Esophagus squamous epithelium (tissue), 5 donors: ENCODE measurements around the gene IGF1R. TPM values are rescaled to one million over a fixed set of nuclear protein-coding genes. Genes with fewer than 3 reads are reported as not detected.

ENCODE experiments used
- DNase-seq: peaks from one replicate; lab custom pipeline; 2025; lab: John Stamatoyannopoulos, UW
- H3K27ac ChIP-seq, 4 donors: fragments of 200-600 bp; sonication (generic); one replicate each; pipeline ENCODE4 v1.5.1; 2016 to 2019; ENCODE audit warnings: mild to moderate bottlenecking in 1 of 4
- H3K27me3 ChIP-seq, 4 donors: fragments of 200-600 bp; sonication (generic); 1 replicate in 3 of 4; 2 replicates in 1 of 4; pipeline versions ENCODE4 v1.5.1 to v1.6.0; 2017 to 2021; ENCODE audit warnings: antibody characterized with exemption in 1 of 4
- H3K36me3 ChIP-seq, 3 donors: fragments of 200-600 bp; sonication (generic); one replicate each; pipeline ENCODE4 v1.5.1; 2016 to 2019
- H3K4me1 ChIP-seq, 3 donors: fragments of 200-600 bp; sonication (generic); one replicate each; pipeline ENCODE4 v1.5.1; 2017 to 2019
- H3K4me3 ChIP-seq, 4 donors: fragments of 200-600 bp; sonication (generic); 1 replicate in 3 of 4; 2 replicates in 1 of 4; pipeline ENCODE4 v1.5.1; 2016 to 2019; ENCODE audit warnings: mild to moderate bottlenecking in 2 of 4, moderate library complexity in 1 of 4
- H3K9me3 ChIP-seq, 3 donors: fragments of 200-600 bp; sonication (generic); one replicate each; pipeline ENCODE4 v1.5.1; 2016 to 2019
- POLR2A ChIP-seq, 4 donors: fragments of 450-650 bp; IDR thresholded peaks; one replicate each; pipeline ENCODE4 v1.6.1; 2017; ENCODE audit warnings: antibody characterized with exemption in 4 of 4, mild to moderate bottlenecking in 4 of 4, moderate library complexity in 3 of 4
- WGBS, 2 donors: methylation state at CpG; one replicate each; pipeline ENCODE4 v1.1.5; 2018; 5-methylcytosine and 5-hydroxymethylcytosine counted together
- intact Hi-C: fragments of 100-400 bp; cut with DNase I; formaldehyde crosslinking; loops from one replicate; pipeline ENCODE4 v1.15.0; 2022
- total RNA-seq, 4 donors: library from RNA; depleted of rRNA; stranded (reverse); fragments of >200 nt; gene quantifications; one replicate each; pipeline ENCODE4 v1.1.0, GENCODE V29; 2016
- TF ChIP-seq, protein P1 (sequence below), 6 experiments: fragments of 450-650 bp in 4 of 6; fragments of 200-600 bp in 2 of 6; sonication (generic) in 2 of 6; IDR thresholded peaks; one replicate each; pipeline ENCODE4 v1.5.1; 2016 to 2019; ENCODE audit warnings: antibody characterized with exemption in 6 of 6, mild to moderate bottlenecking in 4 of 6, moderate library complexity in 4 of 6
- donor health status: DM: yes; HTN: yes; CAD: no.

Gene IGF1R
- total RNA-seq, 4 donors from 2014 or later: 20.5 to 54.8 (median 40.4) TPM

DNA sequence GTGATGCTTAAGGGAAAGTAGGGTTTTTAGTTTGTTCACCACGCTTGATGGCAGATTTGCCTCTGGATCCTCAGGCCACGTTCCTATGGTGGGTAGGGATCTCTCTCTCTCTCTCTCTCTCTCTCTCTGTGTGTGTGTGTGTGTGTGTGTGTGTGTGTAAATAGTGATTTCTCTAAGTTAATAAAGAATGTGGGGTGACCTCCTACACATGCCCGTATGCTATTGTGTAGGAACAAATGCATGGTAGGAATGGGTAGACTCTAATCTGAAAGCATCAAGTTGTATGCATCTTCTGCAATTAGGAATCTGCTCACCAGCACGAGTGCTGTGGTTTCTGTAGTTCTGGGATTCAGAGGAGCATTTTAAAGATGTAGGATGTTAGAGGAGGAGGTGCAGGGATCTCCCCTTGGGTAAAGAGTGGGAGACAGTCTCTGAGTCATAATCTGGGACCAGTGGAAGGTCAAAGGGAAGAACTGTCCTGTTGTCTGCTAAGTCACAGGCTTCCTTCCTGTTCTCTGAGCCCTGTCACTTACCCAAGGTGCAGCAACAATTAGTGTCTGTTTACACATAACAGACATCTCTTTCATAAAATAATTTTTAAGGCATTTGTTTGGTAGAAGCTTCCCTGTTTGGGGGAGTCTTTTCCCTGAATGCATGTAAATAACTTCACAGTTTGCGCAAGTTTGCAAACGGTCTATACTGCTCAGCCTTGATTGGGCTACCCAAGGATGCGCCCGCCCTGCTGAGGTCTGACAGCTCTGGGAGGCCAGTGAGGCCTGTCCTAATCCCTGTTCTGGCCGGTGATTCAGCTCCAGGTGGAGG lies 139.8 kb downstream of the IGF1R start:
- intact Hi-C loops: loop anchor here (10.0 kb wide), 1 partner anchor 57 kb away; no protein-coding TSS in a partner anchor
- H3K9me3 ChIP-seq: no peaks in the 10 kb centered on the region
- peaks cover 6 to 58% (median 11%) of the 10 kb centered on the region in 3 donors for H3K4me1 ChIP-seq
- 70 to 72% methylated on average over 9 of the region's 9 CpGs for WGBS, 2 donors
- H3K27ac ChIP-seq: no peak overlapping the region
- H3K36me3 ChIP-seq: no peaks in the 10 kb centered on the region
- no peaks in the 10 kb centered on the region for H3K27me3 ChIP-seq
- no peak for TF ChIP-seq POLR2A (IDR thresholded peaks at IDR 0.05)
- TF ChIP-seq, protein P1, sequence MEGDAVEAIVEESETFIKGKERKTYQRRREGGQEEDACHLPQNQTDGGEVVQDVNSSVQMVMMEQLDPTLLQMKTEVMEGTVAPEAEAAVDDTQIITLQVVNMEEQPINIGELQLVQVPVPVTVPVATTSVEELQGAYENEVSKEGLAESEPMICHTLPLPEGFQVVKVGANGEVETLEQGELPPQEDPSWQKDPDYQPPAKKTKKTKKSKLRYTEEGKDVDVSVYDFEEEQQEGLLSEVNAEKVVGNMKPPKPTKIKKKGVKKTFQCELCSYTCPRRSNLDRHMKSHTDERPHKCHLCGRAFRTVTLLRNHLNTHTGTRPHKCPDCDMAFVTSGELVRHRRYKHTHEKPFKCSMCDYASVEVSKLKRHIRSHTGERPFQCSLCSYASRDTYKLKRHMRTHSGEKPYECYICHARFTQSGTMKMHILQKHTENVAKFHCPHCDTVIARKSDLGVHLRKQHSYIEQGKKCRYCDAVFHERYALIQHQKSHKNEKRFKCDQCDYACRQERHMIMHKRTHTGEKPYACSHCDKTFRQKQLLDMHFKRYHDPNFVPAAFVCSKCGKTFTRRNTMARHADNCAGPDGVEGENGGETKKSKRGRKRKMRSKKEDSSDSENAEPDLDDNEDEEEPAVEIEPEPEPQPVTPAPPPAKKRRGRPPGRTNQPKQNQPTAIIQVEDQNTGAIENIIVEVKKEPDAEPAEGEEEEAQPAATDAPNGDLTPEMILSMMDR (IDR thresholded peaks at IDR 0.05): no peak
- DNase-seq: no peak
- no peak overlapping the region for H3K4me3 ChIP-seq

DNA sequence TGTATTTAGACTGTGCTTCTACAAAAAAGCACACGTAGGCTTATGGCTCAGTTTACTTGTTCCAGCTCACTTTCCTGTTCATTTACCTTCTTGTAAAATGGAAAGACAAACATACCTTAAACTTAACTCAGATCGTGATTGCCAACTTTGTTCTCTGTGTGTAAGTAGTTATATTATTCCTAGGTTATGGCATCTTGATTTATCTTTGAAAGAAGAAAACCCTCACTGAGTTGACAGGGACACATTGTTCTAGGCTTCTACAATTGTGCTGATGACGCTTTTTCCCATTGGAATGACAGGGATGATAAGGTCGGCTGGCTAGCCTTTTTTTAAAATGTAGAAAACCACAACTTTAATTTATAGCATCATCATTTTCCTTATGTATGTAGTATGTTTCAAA lies 140.7 kb downstream of the IGF1R start:
- Histone ChIP-seq H3K4me1 (peaks cover 6 to 61% (median 12%) of the 10 kb centered on the region in 3 donors), H3K27ac (no peak overlapping the region), H3K36me3 (no peaks in the 10 kb centered on the region), H3K27me3 (no peaks in the 10 kb centered on the region), H3K9me3 (no peaks in the 10 kb centered on the region), H3K4me3 (no peak overlapping the region)
- DNase-seq: no peak
- intact Hi-C loops: loop anchor here (10.0 kb wide), 1 partner anchor 56 kb away; no protein-coding TSS in a partner anchor
- 77 to 89% methylated on average over 4 of the region's 4 CpGs for WGBS, 2 donors
- TF ChIP-seq POLR2A (IDR thresholded peaks at IDR 0.05): no peak
- TF ChIP-seq, protein P1 (IDR thresholded peaks at IDR 0.05): no peak

DNA sequence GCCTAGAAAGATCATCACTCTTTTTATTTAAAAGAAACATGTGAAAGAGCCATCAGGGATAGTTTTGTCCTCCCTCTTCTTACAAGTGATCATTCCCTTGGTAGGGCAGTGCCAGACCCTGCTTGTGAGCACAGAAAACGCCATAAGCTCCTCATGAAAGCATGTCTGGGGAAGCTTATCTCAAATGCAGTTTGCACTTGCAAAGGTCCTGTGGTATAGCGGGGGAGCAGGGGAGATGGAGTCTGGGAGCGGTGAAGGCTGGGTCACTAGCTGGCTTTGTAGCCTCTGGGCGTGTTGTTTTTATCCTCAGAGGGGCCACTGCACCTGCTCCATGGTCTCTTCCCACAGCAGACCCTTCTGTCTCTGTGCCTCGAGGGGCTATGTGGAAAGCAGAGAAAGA lies 141.9 kb downstream of the IGF1R start:
- peaks cover 6 to 71% (median 12%) of the 10 kb centered on the region in 3 donors for H3K4me1 ChIP-seq
- no peak overlapping the region for H3K27ac ChIP-seq
- intact Hi-C loops: no loop called here

DNA sequence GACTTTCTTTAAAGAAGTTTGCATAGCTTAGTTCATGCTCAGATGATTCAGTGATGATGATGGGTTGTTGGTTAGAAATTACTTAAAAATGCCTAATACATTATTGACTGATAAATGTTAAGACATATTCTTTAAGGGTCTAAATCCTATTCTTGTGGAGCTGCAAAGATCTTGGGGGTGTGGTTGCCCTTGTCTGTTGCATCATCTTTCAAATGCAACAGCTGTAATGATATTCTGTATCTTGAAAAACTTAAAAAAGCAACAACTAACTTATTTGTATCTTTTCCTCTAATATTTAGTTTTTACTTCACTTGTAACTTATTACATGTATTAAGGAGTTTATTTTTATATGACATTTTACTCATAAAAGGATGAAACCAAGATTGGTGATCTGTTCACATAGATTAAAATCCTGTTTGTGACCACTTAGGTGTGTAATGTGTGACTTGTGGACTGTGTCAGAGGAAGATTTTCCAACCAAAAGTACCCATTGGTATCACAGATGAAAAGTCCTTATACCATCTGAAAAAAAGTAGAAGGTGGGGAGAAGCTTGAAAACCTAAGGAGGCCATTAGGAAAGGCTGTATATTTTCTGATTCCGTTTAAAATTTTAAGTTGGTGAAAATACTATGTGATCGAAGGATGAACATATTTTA lies 142.8 kb downstream of the IGF1R start:
- DNase-seq: no peak
- Histone ChIP-seq H3K4me3 (no peak overlapping the region), H3K36me3 (no peaks in the 10 kb centered on the region), H3K27me3 (no peaks in the 10 kb centered on the region), H3K9me3 (no peaks in the 10 kb centered on the region), H3K4me1 (peaks cover 6 to 68% (median 12%) of the 10 kb centered on the region in 3 donors), H3K27ac (no peak overlapping the region)
- TF ChIP-seq, protein P1 (IDR thresholded peaks at IDR 0.05): no peak
- TF ChIP-seq POLR2A (IDR thresholded peaks at IDR 0.05): no peak
- WGBS, 2 donors: 92 to 94% methylated on average over 2 of the region's 2 CpGs
- intact Hi-C loops: no loop called here

More for the DNA sequence above, 141.9 kb downstream of the IGF1R start:
- Histone ChIP-seq H3K9me3 (no peaks in the 10 kb centered on the region), H3K27me3 (no peaks in the 10 kb centered on the region), H3K36me3 (no peaks in the 10 kb centered on the region), H3K4me3 (no peak overlapping the region)
- TF ChIP-seq, protein P1 (IDR thresholded peaks at IDR 0.05): no peak
- TF ChIP-seq POLR2A (IDR thresholded peaks at IDR 0.05): no peak
- no peak for DNase-seq
- WGBS, 2 donors: 79 to 95% methylated on average over 4 of the region's 5 CpGs

DNA sequence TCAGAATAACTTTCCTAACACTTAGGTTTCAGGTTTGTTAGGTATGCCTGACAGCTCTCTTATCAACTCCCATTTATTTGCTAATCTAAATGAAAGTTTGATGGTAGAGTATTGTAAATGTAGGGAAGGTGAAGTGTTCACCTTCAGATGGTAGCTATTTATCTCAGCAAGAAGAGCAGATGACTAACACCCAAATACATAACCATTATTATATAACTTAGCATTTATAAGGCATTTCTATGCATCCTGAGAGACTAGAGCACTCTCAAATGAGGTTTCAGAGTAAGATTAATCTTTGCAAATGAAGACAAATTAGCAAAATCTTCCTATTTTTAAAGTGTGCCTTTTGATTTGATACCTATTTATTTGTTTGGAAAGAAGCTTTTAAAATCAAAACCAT lies 143.8 kb downstream of the IGF1R start:
- intact Hi-C loops: no loop called here
- H3K4me3 ChIP-seq: no peak overlapping the region

More for the DNA sequence above, 143.8 kb downstream of the IGF1R start:
- Histone ChIP-seq H3K27ac (no peak overlapping the region), H3K27me3 (no peaks in the 10 kb centered on the region), H3K9me3 (no peaks in the 10 kb centered on the region), H3K4me1 (peaks cover 6 to 68% (median 12%) of the 10 kb centered on the region in 3 donors), H3K36me3 (no peaks in the 10 kb centered on the region)
- DNase-seq: no peak
- TF ChIP-seq POLR2A (IDR thresholded peaks at IDR 0.05): no peak
- TF ChIP-seq, protein P1 (IDR thresholded peaks at IDR 0.05): no peak
